ENCODE data around the gene MRGPRD. TPM values are rescaled to one million over a fixed set of nuclear protein-coding genes. Genes with fewer than 3 reads are reported as not detected.

The MRGPRD gene
- total RNA-seq, 1 experiment from 2014 or later, result not detected

DNA sequence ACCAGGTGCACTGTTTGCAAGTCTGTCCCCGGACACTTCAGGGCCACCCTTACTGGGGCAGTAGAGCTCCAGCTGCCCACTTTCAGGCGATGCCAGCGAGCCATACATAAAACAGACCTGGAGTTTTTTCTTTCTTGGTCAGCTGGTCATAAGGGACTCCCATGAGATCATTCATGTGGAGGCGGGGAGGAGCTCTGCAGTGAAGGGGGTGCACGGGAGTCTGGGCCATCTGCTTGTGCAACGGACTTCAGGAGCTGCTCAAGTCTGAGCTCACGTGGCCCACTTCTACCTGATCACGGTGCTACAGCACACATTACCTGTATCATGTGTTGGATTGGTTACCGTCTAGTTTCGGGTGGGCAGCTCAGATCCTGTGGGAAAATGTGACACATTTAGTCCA is 41.5 kb upstream of the MRGPRD start:
- Mint-ChIP-seq H3K9me3 (ENCODE audit: unreplicated experiment) (no peaks in the 10 kb centered on the region), H3K36me3 (ENCODE audit: insufficient read depth, unreplicated experiment) (no peaks in the 10 kb centered on the region), H3K4me1 (ENCODE audit: insufficient read depth, unreplicated experiment) (no peaks in the 10 kb centered on the region), H3K27me3 (ENCODE audit: insufficient read depth, unreplicated experiment) (peaks cover 20% of the 10 kb centered on the region), H3K27ac (ENCODE audit: low read depth, unreplicated experiment) (no peak overlapping the region), H3K4me3 (ENCODE audit: unreplicated experiment) (no peak overlapping the region)
- no TSS peak for BruUV-seq (replicated peaks)
- intact Hi-C loops (cut with micrococcal nuclease), result no loop called here
- ChIA-PET POLR2A (no interaction called here), CTCF (interaction anchor here (0.7 kb wide), 1 partner anchor 1174 kb away, joined by 3 read pairs; no protein-coding TSS in a partner anchor)
- no peak for DNase-seq (ENCODE audit: unreplicated experiment)
- TF ChIP-seq, protein P1, sequence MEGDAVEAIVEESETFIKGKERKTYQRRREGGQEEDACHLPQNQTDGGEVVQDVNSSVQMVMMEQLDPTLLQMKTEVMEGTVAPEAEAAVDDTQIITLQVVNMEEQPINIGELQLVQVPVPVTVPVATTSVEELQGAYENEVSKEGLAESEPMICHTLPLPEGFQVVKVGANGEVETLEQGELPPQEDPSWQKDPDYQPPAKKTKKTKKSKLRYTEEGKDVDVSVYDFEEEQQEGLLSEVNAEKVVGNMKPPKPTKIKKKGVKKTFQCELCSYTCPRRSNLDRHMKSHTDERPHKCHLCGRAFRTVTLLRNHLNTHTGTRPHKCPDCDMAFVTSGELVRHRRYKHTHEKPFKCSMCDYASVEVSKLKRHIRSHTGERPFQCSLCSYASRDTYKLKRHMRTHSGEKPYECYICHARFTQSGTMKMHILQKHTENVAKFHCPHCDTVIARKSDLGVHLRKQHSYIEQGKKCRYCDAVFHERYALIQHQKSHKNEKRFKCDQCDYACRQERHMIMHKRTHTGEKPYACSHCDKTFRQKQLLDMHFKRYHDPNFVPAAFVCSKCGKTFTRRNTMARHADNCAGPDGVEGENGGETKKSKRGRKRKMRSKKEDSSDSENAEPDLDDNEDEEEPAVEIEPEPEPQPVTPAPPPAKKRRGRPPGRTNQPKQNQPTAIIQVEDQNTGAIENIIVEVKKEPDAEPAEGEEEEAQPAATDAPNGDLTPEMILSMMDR (IDR thresholded peaks at IDR 0.05; ENCODE audit: unreplicated experiment), result no peak

GRCh38 chr11:69018924-69019323 is 38.1 kb upstream of the MRGPRD start:
- Mint-ChIP-seq H3K27me3 (ENCODE audit: insufficient read depth, unreplicated experiment) (peaks cover 31% of the 10 kb centered on the region), H3K36me3 (ENCODE audit: insufficient read depth, unreplicated experiment) (no peaks in the 10 kb centered on the region), H3K4me3 (ENCODE audit: unreplicated experiment) (no peak overlapping the region), H3K9me3 (ENCODE audit: unreplicated experiment) (no peaks in the 10 kb centered on the region), H3K27ac (ENCODE audit: low read depth, unreplicated experiment) (no peak overlapping the region), H3K4me1 (ENCODE audit: insufficient read depth, unreplicated experiment) (no peaks in the 10 kb centered on the region)
- POLR2A ChIA-PET, result no interaction called here
- TF ChIP-seq, protein P1 (IDR thresholded peaks at IDR 0.05; ENCODE audit: unreplicated experiment), result no peak
- intact Hi-C loops (cut with micrococcal nuclease), result no loop called here
- no peak for DNase-seq (ENCODE audit: unreplicated experiment)
- CTCF ChIA-PET, result no interaction called here
- BruUV-seq (replicated peaks), result no TSS peak

- POLR2A ChIA-PET, result no interaction called here
- Mint-ChIP-seq H3K27me3 (ENCODE audit: insufficient read depth, unreplicated experiment) (peaks cover 31% of the 10 kb centered on the region), H3K4me3 (ENCODE audit: unreplicated experiment) (no peak overlapping the region), H3K36me3 (ENCODE audit: insufficient read depth, unreplicated experiment) (no peaks in the 10 kb centered on the region), H3K4me1 (ENCODE audit: insufficient read depth, unreplicated experiment) (no peaks in the 10 kb centered on the region), H3K27ac (ENCODE audit: low read depth, unreplicated experiment) (no peak overlapping the region), H3K9me3 (ENCODE audit: unreplicated experiment) (no peaks in the 10 kb centered on the region)
- TF ChIP-seq, protein P1 (IDR thresholded peaks at IDR 0.05; ENCODE audit: unreplicated experiment), result no peak
- DNase-seq (ENCODE audit: unreplicated experiment), result no peak
- CTCF ChIA-PET, result no interaction called here
- intact Hi-C loops (cut with micrococcal nuclease), result no loop called here
- no TSS peak for BruUV-seq (replicated peaks)
Measured at GRCh38 chr11:69017951-69018350, 37.2 kb upstream of the MRGPRD start.

- H3K36me3 Mint-ChIP-seq (ENCODE audit: insufficient read depth, unreplicated experiment), result no peaks in the 10 kb centered on the region
- peaks cover 31% of the 10 kb centered on the region for H3K27me3 Mint-ChIP-seq (ENCODE audit: insufficient read depth, unreplicated experiment)
- no peak overlapping the region for H3K4me3 Mint-ChIP-seq (ENCODE audit: unreplicated experiment)
- TF ChIP-seq, protein P1 (IDR thresholded peaks at IDR 0.05; ENCODE audit: unreplicated experiment), result no peak
- no peak for DNase-seq (ENCODE audit: unreplicated experiment)
- no peaks in the 10 kb centered on the region for H3K4me1 Mint-ChIP-seq (ENCODE audit: insufficient read depth, unreplicated experiment)
- H3K9me3 Mint-ChIP-seq (ENCODE audit: unreplicated experiment), result no peaks in the 10 kb centered on the region
- no peak overlapping the region for H3K27ac Mint-ChIP-seq (ENCODE audit: low read depth, unreplicated experiment)
- intact Hi-C loops (cut with micrococcal nuclease), result no loop called here
- BruUV-seq (replicated peaks), result no TSS peak
- POLR2A ChIA-PET, result no interaction called here
- CTCF ChIA-PET, result interaction anchor here (0.5 to 1.5 kb wide), 2 partner anchors 13 to 83 kb away, joined by 4 to 5 read pairs; no protein-coding TSS in a partner anchor
Measured at GRCh38 chr11:69014898-69015549, 34.2 kb upstream of the MRGPRD start.

Data from MCF 10A (cell line).